ENCODE measurements around the gene VWCE. TPM values are rescaled to one million over a fixed set of nuclear protein-coding genes. Genes with fewer than 3 reads are reported as not detected.
A peak's percentile ranks its signal among the peaks of the same experiment; 100 is the strongest.

VWCE gene
- total and polyA plus RNA-seq, 7 donors, result 0.23 to 1.4 (median 0.84) TPM

DNA sequence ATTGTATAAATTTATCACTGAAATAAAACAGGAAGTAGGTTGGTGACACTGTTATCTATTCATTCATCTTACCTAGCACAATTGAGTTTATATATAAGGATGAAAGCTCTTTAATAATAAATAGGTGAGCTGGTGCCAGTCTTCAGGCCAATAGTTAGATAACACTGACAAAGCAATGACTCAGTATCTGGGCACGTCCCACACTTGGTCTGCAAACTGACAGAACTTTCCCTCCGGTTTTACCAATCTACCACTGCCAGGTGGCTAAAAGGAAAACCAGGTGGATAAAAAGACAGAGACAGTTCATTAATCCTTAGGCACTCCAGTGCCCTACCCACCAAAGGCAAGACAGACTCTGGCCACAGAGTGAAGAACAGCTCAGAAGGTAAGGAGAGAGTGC lies 20.1 kb upstream of the VWCE start:
- intact Hi-C loops (cut with DNase I), result no loop called here
- Histone ChIP-seq H3K36me3 (ENCODE audit: insufficient read depth in 1 of 2, low read depth in 1 of 2) (peaks cover 26 to 98% of the 10 kb centered on the region in 2 donors), H3K9me3 (no peaks in the 10 kb centered on the region), H3K4me3 (no peak overlapping the region), H3K27ac (no peak overlapping the region), H3K4me1 (no peaks in the 10 kb centered on the region), H3K27me3 (ENCODE audit: insufficient read depth in 3 of 3, low read length in 2 of 3) (no peaks in the 10 kb centered on the region)
- ATAC-seq, result peak in 1 of 4 donors; percentile 40
- TF ChIP-seq, protein P1, sequence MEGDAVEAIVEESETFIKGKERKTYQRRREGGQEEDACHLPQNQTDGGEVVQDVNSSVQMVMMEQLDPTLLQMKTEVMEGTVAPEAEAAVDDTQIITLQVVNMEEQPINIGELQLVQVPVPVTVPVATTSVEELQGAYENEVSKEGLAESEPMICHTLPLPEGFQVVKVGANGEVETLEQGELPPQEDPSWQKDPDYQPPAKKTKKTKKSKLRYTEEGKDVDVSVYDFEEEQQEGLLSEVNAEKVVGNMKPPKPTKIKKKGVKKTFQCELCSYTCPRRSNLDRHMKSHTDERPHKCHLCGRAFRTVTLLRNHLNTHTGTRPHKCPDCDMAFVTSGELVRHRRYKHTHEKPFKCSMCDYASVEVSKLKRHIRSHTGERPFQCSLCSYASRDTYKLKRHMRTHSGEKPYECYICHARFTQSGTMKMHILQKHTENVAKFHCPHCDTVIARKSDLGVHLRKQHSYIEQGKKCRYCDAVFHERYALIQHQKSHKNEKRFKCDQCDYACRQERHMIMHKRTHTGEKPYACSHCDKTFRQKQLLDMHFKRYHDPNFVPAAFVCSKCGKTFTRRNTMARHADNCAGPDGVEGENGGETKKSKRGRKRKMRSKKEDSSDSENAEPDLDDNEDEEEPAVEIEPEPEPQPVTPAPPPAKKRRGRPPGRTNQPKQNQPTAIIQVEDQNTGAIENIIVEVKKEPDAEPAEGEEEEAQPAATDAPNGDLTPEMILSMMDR (IDR thresholded peaks at IDR 0.05), result no peak
- DNase-seq, result no peak
- WGBS, 3 donors, result 87 to 93% (median 91%) methylated on average over 2 of the region's 2 CpGs

DNA sequence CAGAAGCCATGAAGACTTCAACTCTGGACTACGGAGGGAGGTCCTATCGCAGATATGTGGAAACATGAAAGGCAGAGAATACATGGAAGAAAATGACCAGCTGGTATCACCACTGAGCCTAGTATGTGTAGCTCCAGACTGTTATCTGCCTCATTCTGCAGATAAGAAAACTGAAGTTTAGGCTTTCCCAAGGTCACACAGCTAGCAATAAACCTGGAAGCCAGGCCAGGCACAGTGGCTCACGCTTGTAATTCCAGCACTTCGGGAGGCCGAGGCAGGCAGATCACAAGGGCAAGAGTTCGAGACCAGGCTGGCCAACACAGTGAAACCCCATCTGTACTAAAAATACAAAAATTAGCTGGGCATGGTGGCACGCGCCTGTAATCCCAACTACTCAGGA lies 15.6 kb upstream of the VWCE start:
- peaks cover 36 to 100% of the 10 kb centered on the region in 2 donors for H3K36me3 ChIP-seq (ENCODE audit: insufficient read depth in 1 of 2, low read depth in 1 of 2)
- TF ChIP-seq, protein P1 (IDR thresholded peaks at IDR 0.05), result no peak
- intact Hi-C loops (cut with DNase I), result no loop called here

DNA sequence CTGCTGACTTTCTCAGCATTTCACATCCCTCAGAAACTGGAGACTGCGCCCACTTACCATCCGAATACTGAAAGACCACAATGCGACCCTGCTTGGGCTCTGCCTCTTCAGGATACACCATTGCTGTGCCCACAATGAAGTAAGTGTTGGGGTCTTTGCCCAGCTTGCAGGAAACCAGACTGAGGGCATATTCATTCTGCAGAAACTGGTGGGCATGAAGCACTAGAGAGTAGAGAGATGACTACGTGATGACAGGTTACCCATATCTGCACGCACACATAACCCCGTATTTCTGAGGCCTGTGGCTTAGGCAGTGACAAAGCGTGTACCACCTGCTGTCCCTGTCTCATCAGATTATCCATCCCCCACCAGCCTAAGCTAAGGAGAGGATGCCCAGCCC lies 14.6 kb upstream of the VWCE start:
- H3K4me3 ChIP-seq, result no peak overlapping the region
- no peaks in the 10 kb centered on the region for H3K27me3 ChIP-seq (ENCODE audit: insufficient read depth in 3 of 3, low read length in 2 of 3)
- no peak overlapping the region for H3K27ac ChIP-seq
- no peaks in the 10 kb centered on the region for H3K9me3 ChIP-seq
- no peaks in the 10 kb centered on the region for H3K4me1 ChIP-seq
- DNase-seq (no peak), ATAC-seq (no peak)
- intact Hi-C loops (cut with DNase I), result no loop called here
- peaks cover 38 to 100% of the 10 kb centered on the region in 2 donors for H3K36me3 ChIP-seq (ENCODE audit: insufficient read depth in 1 of 2, low read depth in 1 of 2)
- WGBS, 3 donors, result 93 to 95% (median 93%) methylated on average over 7 of the region's 7 CpGs
- TF ChIP-seq, protein P1 (IDR thresholded peaks at IDR 0.05), result no peak

More for the DNA sequence above, 15.6 kb upstream of the VWCE start:
- no peaks in the 10 kb centered on the region for H3K9me3 ChIP-seq
- H3K4me3 ChIP-seq, result no peak overlapping the region
- no peaks in the 10 kb centered on the region for H3K4me1 ChIP-seq
- H3K27ac ChIP-seq, result no peak overlapping the region
- no peak for DNase-seq
- 62 to 82% (median 65%) methylated on average over 8 of the region's 8 CpGs for WGBS, 3 donors
- H3K27me3 ChIP-seq (ENCODE audit: insufficient read depth in 3 of 3, low read length in 2 of 3), result no peaks in the 10 kb centered on the region
- no peak for ATAC-seq

DNA sequence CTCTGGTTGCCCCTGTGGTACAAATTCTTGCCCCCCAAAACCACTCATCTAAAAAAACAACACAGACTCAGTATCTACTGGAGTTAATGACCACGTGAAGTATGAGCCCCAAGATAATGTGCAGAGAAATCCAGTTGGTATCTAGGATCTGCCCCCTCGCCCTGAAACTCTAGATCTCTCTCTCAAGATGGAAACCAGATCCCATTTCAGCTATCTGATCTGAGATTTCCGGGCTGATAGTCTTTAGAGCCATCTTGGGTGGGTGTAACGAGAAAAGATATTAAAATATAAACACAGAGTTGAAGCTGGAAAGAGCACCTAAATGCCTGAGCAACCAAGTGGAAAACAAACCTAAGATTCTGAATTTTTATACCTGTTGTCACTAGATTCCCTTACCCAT lies 14.0 kb upstream of the VWCE start:
- Histone ChIP-seq H3K9me3 (no peaks in the 10 kb centered on the region), H3K27ac (no peak overlapping the region), H3K4me3 (no peak overlapping the region), H3K36me3 (ENCODE audit: insufficient read depth in 1 of 2, low read depth in 1 of 2) (peaks cover 35 to 100% of the 10 kb centered on the region in 2 donors), H3K27me3 (ENCODE audit: insufficient read depth in 3 of 3, low read length in 2 of 3) (no peaks in the 10 kb centered on the region), H3K4me1 (no peaks in the 10 kb centered on the region)
- DNase-seq (no peak), ATAC-seq (no peak)
- TF ChIP-seq, protein P1 (IDR thresholded peaks at IDR 0.05), result no peak
- intact Hi-C loops (cut with DNase I), result no loop called here
- WGBS, 3 donors, result 70 to 90% (median 81%) methylated on average over 4 of the region's 4 CpGs

DNA sequence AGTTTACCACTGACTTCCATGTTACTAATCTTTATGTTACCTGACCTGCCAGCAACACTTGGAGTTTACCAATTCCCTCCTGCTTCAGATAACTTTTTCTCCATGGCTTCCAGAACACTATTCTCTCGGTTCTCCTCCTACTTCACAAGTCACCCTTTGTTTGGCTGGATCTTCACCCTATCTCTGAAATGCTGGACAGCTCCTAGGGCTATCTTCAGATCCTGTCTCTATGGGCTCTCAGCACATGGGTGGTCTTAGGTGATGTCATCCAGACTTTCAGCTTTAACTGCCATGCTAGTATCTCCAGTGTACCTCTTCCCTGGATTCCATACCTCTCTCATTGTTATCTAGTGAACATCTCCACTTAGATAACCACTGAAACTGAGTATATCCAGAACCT lies 12.2 kb upstream of the VWCE start:
- 75 to 81% (median 75%) methylated on average over 1 of the region's 1 CpG for WGBS, 3 donors
- ATAC-seq, result no peak

More for the DNA sequence above, 12.2 kb upstream of the VWCE start:
- Histone ChIP-seq H3K36me3 (ENCODE audit: insufficient read depth in 1 of 2, low read depth in 1 of 2) (peaks cover 45 to 100% of the 10 kb centered on the region in 2 donors), H3K27me3 (ENCODE audit: insufficient read depth in 3 of 3, low read length in 2 of 3) (no peaks in the 10 kb centered on the region), H3K4me3 (no peak overlapping the region), H3K9me3 (no peaks in the 10 kb centered on the region), H3K27ac (no peak overlapping the region), H3K4me1 (no peaks in the 10 kb centered on the region)
- no peak for DNase-seq
- intact Hi-C loops (cut with DNase I), result no loop called here
- TF ChIP-seq, protein P1 (IDR thresholded peaks at IDR 0.05), result no peak

Measured in psoas muscle (tissue), 8 donors.